IMR-90 (cell line): Measurements from ENCODE around the gene PTK6. TPM values are rescaled to one million over a fixed set of nuclear protein-coding genes. Genes with fewer than 3 reads are reported as not detected.

ENCODE experiments used
- ATAC-seq: fragments of 200-7000 bp; cut with Tn5 transposase; 2 replicates; pipeline ENCODE4 v1.9.1; 2020; ENCODE audit warnings: low read depth, mild to moderate bottlenecking, moderate library complexity
- BruUV-seq: library from RNA; stranded (reverse); fragments of 400-500 nt; replicated peaks from 2 replicates; lab custom pipeline; 2021; lab: Mats Ljungman, UMichigan
- CTCF ChIA-PET: fragments of 300-600 bp; formaldehyde crosslinking; extraction: SDS; loops from one replicate; lab custom pipeline; 2021; ENCODE audit warnings: antibody characterized with exemption; lab: Yijun Ruan, JAX
- POLR2A ChIA-PET: fragments of 300-600 bp; sonication (Branson Sonifier 250); formaldehyde crosslinking; loops from one replicate; lab custom pipeline; 2022; ENCODE audit warnings: antibody characterized with exemption; ENCODE audit not compliant: unreplicated experiment; lab: Charles Lee
- DNase-seq: peaks from one replicate; pipeline ENCODE4 v3.0.0; 2013
- H2AFZ ChIP-seq: replicated peaks from 2 replicates; pipeline ENCODE3; 2013; ENCODE audit warnings: low read length, mild to moderate bottlenecking; ENCODE audit not compliant: poor library complexity
- H2AK5ac ChIP-seq: 2 replicates; pipeline ENCODE4 v1.6.1; 2013; ENCODE audit warnings: low read depth, low read length, inconsistent platforms
- H2AK9ac ChIP-seq: replicated peaks from 2 replicates; pipeline ENCODE3; 2013; ENCODE audit warnings: mild to moderate bottlenecking, low read depth, low read length, moderate library complexity; ENCODE audit not compliant: poor library complexity
- H2BK120ac ChIP-seq: 2 replicates; pipeline ENCODE4 v1.6.1; 2013; ENCODE audit warnings: low read depth, low read length, inconsistent platforms
- H2BK15ac ChIP-seq: 3 replicates; pipeline ENCODE4 v1.6.1; 2013; ENCODE audit warnings: low read depth, low read length, inconsistent platforms
- H2BK20ac ChIP-seq: 2 replicates; pipeline ENCODE4 v1.6.1; 2013; ENCODE audit warnings: low read depth, mild to moderate bottlenecking, inconsistent platforms, low read length, moderate library complexity
- H2BK5ac ChIP-seq: 2 replicates; pipeline ENCODE4 v1.6.1; 2013; ENCODE audit warnings: mild to moderate bottlenecking, low read depth, low read length, inconsistent platforms; ENCODE audit not compliant: poor library complexity, severe bottlenecking
- H3K14ac ChIP-seq: replicated peaks from 2 replicates; pipeline ENCODE4 v1.6.1; 2013; ENCODE audit warnings: low read depth, low read length, inconsistent platforms
- H3K18ac ChIP-seq: 2 replicates; pipeline ENCODE4 v1.6.1; 2013; ENCODE audit warnings: low read depth, low read length, control low read depth
- H3K23ac ChIP-seq: 2 replicates; pipeline ENCODE4 v1.6.1; 2013; ENCODE audit warnings: low read depth, low read length, inconsistent platforms
- H3K27ac ChIP-seq: 2 replicates; pipeline ENCODE4 v1.5.1; 2013; ENCODE audit warnings: mild to moderate bottlenecking, control low read depth, low read length; ENCODE audit not compliant: insufficient read depth
- H3K27me3 ChIP-seq: 2 replicates; pipeline ENCODE4 v1.6.1; 2013; ENCODE audit warnings: low read length; ENCODE audit not compliant: control insufficient read depth, insufficient read depth
- H3K36me3 ChIP-seq: 2 replicates; pipeline ENCODE4 v1.6.1; 2013; ENCODE audit warnings: low read length, mixed read lengths; ENCODE audit not compliant: control insufficient read depth, insufficient read depth
- H3K4ac ChIP-seq: 2 replicates; pipeline ENCODE4 v1.6.1; 2013; ENCODE audit warnings: low read depth, low read length, inconsistent platforms
- H3K4me1 ChIP-seq: 2 replicates; pipeline ENCODE4 v1.6.1; 2013; ENCODE audit warnings: low read length, mixed read lengths; ENCODE audit not compliant: control insufficient read depth, insufficient read depth
- H3K4me2 ChIP-seq: 2 replicates; pipeline ENCODE4 v1.6.1; 2013; ENCODE audit warnings: low read depth, mild to moderate bottlenecking, control low read depth, low read length, moderate library complexity
- H3K4me3 ChIP-seq: 2 replicates; pipeline ENCODE4 v1.5.1; 2013; ENCODE audit warnings: low read depth, mild to moderate bottlenecking, control low read depth, low read length, moderate library complexity; ENCODE audit not compliant: insufficient read depth
- H3K56ac ChIP-seq: 2 replicates; pipeline ENCODE4 v1.6.1; 2013; ENCODE audit warnings: low read length, inconsistent platforms; ENCODE audit not compliant: insufficient read depth; ENCODE audit errors: extremely low read depth
- H3K79me1 ChIP-seq, 2 experiments: 2 replicates each; pipeline ENCODE4 v1.6.1; 2013; ENCODE audit warnings: low read length in 2 of 2, inconsistent platforms in 1 of 2, low read depth in 1 of 2
- H3K9ac ChIP-seq: 2 replicates; pipeline ENCODE4 v1.6.1; 2013; ENCODE audit warnings: low read depth, low read length, control low read depth
- H3K9me1 ChIP-seq: 2 replicates; pipeline ENCODE4 v1.6.1; 2013; ENCODE audit warnings: low read length, inconsistent platforms; ENCODE audit not compliant: insufficient read depth
- H3K9me3 ChIP-seq: 2 replicates; pipeline ENCODE4 v1.6.1; 2013; ENCODE audit warnings: low read length; ENCODE audit not compliant: control insufficient read depth, insufficient read depth
- H4K20me1 ChIP-seq: 2 replicates; pipeline ENCODE4 v1.6.1; 2013; ENCODE audit warnings: low read length, inconsistent platforms; ENCODE audit not compliant: insufficient read depth
- H4K5ac ChIP-seq: 2 replicates; pipeline ENCODE4 v1.6.1; 2013; ENCODE audit warnings: mild to moderate bottlenecking, low read depth, low read length, control low read depth
- H4K8ac ChIP-seq, 2 experiments: 2 replicates each; pipeline ENCODE4 v1.6.1; 2013; ENCODE audit warnings: low read depth in 2 of 2, low read length in 2 of 2, control low read depth in 1 of 2, inconsistent platforms in 1 of 2
- H4K91ac ChIP-seq: 2 replicates; pipeline ENCODE4 v1.6.1; 2013; ENCODE audit warnings: low read depth, low read length, inconsistent platforms; ENCODE audit not compliant: insufficient read depth
- BHLHE40 ChIP-seq: fragments of 150-350 bp; IDR thresholded peaks from 2 replicates; pipeline ENCODE4 v1.6.1; 2016; ENCODE audit warnings: mild to moderate bottlenecking, low read depth, low read length
- CEBPB ChIP-seq: IDR thresholded peaks from 2 replicates; pipeline ENCODE4 v1.6.1; 2012; ENCODE audit warnings: low read depth, low read length, improper control_type of control experiment
- FOS ChIP-seq: fragments of 150-350 bp; IDR thresholded peaks from 2 replicates; pipeline ENCODE4 v1.6.1; 2016; ENCODE audit warnings: low read depth, low read length
- MAFK ChIP-seq: IDR thresholded peaks from 2 replicates; pipeline ENCODE4 v1.6.1; 2012; ENCODE audit warnings: low read depth, low read length, improper control_type of control experiment
- MAZ ChIP-seq: IDR thresholded peaks from 2 replicates; pipeline ENCODE4 v1.6.1; 2012; ENCODE audit warnings: low read depth, mild to moderate bottlenecking, low read length, improper control_type of control experiment, moderate library complexity, borderline replicate concordance
- POLR2A ChIP-seq: IDR thresholded peaks from 2 replicates; pipeline ENCODE4 v1.6.1; 2012; ENCODE audit warnings: mild to moderate bottlenecking, low read depth, low read length
- RAD21 ChIP-seq: IDR thresholded peaks from 2 replicates; pipeline ENCODE4 v1.6.1; 2012; ENCODE audit warnings: low read length, improper control_type of control experiment
- RCOR1 ChIP-seq: IDR thresholded peaks from 2 replicates; pipeline ENCODE4 v1.6.1; 2012; ENCODE audit warnings: mild to moderate bottlenecking, low read length, improper control_type of control experiment; ENCODE audit not compliant: insufficient replicate concordance
- WGBS, 2 experiments: methylation state at CpG; one replicate each; pipeline versions ENCODE4 v1.1.5 to v1.1.7; 2013; ENCODE audit warnings: missing lambda C conversion rate in 2 of 2; ENCODE audit not compliant: insufficient read length in 1 of 2; ENCODE audit errors: extremely low coverage in 2 of 2; 5-methylcytosine and 5-hydroxymethylcytosine counted together
- dilution Hi-C: fragments of 300-500 bp; cut with HindIII; formaldehyde crosslinking; loops from one replicate; pipeline ENCODE4 v1.14.3; 2018; ENCODE audit warnings: low sequenced_read_pairs; ENCODE audit not compliant: unreplicated experiment
- in situ Hi-C: fragments of 300-500 bp; cut with MboI; formaldehyde crosslinking; loops from 3 replicates; pipeline ENCODE4 v1.14.3; 2019; ENCODE audit warnings: low sequenced_read_pairs, inconsistent platforms, mixed read lengths
- intact Hi-C: fragments of 100-400 bp; cut with micrococcal nuclease; formaldehyde crosslinking; loops from 2 replicates; pipeline ENCODE4 v1.10.0; 2022
- polyA plus RNA-seq, 3 experiments: library from polyadenylated mRNA; depleted of rRNA; stranded (reverse); fragments of >200 nt; gene quantifications; 2 replicates each; pipeline ENCODE4 v1.2.3, GENCODE V29; 2012; ENCODE audit warnings: low replicate concordance in 1 of 3
- total RNA-seq: library from RNA; depleted of rRNA; stranded (reverse); fragments of >200 nt; gene quantifications from 2 replicates; pipeline ENCODE4 v1.2.3, GENCODE V29; 2012
- TF ChIP-seq, protein P1 (sequence below): fragments of 150-350 bp; IDR thresholded peaks from 2 replicates; pipeline ENCODE4 v1.6.1; 2016; ENCODE audit warnings: low read depth, mild to moderate bottlenecking, low read length, moderate library complexity, borderline replicate concordance

PTK6 gene
- total and polyA plus RNA-seq, 2 of the 4 experiments (the other 2 are of a cell fraction): not detected

DNA sequence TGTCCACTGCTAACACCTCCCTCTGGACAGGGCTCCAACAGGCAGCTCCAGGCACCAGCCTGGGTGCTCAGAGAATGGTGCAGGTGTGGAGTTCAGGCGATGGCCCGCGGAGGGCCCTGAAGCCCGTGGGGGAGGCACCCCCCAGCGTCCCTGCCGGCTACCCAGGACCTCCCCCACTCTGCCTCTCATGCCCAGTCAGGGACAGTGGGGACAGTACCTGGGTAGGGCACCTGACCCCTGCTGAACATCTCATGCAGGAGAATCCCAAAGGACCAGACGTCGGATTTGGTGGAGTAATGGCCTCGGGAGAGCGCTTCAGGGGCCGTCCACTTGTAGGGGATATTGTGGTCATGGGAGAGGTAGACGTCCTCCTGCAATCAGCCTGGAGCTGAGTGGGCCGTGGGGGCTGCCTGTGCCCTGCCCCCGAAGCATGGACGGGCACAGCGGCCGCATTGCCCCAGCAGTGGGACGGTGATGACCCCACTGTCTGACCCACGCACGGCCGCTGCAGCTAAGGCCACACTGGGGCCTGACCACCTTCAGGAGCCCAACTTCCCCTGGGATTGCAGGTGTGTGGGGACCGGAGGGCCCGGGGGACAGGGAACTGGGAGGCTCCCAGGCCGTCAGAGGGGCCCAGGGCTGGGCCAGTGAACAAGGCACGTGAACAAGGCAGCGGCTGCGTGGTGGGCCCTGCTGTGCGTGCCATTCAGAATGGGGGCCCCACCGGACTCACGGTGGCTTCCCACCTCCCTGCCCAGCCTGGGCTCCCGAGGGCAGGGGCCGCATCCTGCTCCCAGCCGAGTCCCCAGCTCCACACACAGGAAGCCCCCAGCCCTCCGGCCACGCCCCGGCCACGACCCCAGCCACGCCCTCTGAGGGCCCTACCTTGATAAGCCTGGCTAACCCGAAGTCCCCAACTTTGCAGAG lies 7.1 kb downstream of the PTK6 start (continued):
- TF ChIP-seq RCOR1 (no peak), RAD21 (no peak), FOS (no peak)

DNA sequence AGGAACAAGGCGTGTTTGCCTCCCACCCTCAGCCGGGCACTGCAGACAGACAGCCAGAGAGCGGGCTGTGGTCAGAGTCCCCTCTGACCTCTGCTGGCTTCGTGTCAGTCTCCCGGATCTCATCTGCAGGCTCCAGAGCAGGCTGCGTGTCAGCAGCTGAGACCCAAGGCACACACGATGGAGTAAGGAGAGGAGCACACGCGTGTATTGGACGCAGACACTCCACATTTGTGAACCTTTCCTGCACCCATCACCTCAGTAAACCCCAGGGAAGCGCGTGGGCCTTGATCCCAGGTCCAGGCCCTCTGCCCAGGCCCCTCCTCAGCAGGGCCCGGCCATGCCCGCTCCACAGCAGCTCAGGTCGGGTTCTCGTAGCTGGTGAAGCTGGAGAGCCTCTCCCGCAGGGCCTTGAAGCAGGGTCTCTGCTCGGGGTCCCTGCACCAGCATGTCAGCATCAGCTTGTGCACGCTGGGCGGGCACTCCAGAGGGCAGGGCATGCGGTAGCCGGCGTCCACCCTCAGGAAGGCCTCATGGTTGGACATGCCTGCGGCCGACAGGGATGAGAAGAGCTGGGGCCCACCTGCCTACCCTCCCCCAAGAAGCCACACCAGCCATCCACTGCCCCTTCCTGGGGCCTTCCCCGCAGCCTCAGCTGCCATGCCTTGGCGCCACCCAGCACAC lies 7.9 kb downstream of the PTK6 start:
- no peaks in the 10 kb centered on the region for H3K9me3 ChIP-seq
- H3K14ac ChIP-seq: no peak overlapping the region
- H2BK120ac ChIP-seq: no peak overlapping the region
- H4K5ac ChIP-seq: no peak overlapping the region
- WGBS, 2 experiments: 93% methylated on average over 8 of the region's 27 CpGs; no CpG with 5 or more reads in 1 of the 2 experiments
- no peak overlapping the region for H2AFZ ChIP-seq
- H3K18ac ChIP-seq: no peak overlapping the region
- H3K4me2 ChIP-seq: no peak overlapping the region
- H3K27ac ChIP-seq: no peak overlapping the region
- DNase-seq: no peak
- H3K9ac ChIP-seq: no peak overlapping the region
- no peaks in the 10 kb centered on the region for H4K20me1 ChIP-seq
- no peak overlapping the region for H2BK5ac ChIP-seq
- H3K9me1 ChIP-seq: no peaks in the 10 kb centered on the region
- H3K27me3 ChIP-seq: peaks cover 1% of the 10 kb centered on the region; the same call in 1 of the 2 replicates
- no peaks in the 10 kb centered on the region for H3K36me3 ChIP-seq
- H3K4me1 ChIP-seq: no peaks in the 10 kb centered on the region
- no peak overlapping the region for H3K23ac ChIP-seq
- H3K4ac ChIP-seq: no peak overlapping the region
- H4K8ac ChIP-seq: no peak overlapping the region
- in situ Hi-C loops: no loop called here
- H2AK5ac ChIP-seq: no peak overlapping the region
- 0 out of 2 replicates have a peak, but pooled peaks have one; percentile 5 for ATAC-seq
- H2BK15ac ChIP-seq: no peak overlapping the region
- no peak overlapping the region for H2AK9ac ChIP-seq
- CTCF ChIA-PET: no interaction called here
- intact Hi-C loops: no loop called here
- no peak overlapping the region for H4K91ac ChIP-seq
- BruUV-seq: no TSS peak
- H2BK20ac ChIP-seq: no peak overlapping the region
- POLR2A ChIA-PET: no interaction called here
- H3K56ac ChIP-seq: no peak overlapping the region
- TF ChIP-seq MAFK (no peak), CEBPB (no peak), MAZ (no peak), POLR2A (no peak), RAD21 (no peak), BHLHE40 (no peak)
- TF ChIP-seq, protein P1, sequence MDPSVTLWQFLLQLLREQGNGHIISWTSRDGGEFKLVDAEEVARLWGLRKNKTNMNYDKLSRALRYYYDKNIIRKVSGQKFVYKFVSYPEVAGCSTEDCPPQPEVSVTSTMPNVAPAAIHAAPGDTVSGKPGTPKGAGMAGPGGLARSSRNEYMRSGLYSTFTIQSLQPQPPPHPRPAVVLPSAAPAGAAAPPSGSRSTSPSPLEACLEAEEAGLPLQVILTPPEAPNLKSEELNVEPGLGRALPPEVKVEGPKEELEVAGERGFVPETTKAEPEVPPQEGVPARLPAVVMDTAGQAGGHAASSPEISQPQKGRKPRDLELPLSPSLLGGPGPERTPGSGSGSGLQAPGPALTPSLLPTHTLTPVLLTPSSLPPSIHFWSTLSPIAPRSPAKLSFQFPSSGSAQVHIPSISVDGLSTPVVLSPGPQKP: no peak
- H3K79me1 ChIP-seq: no peaks in the 10 kb centered on the region
- dilution Hi-C loops: no loop called here
- H3K4me3 ChIP-seq: no peak overlapping the region
